HFFc6 (cell line): ENCODE results near the gene OAS2. TPM values are rescaled to one million over a fixed set of nuclear protein-coding genes. Genes with fewer than 3 reads are reported as not detected.

ENCODE experiments used
- DNase-seq: peaks from one replicate; pipeline ENCODE4 v3.0.0-alpha.2; 2018
- H3K27ac Mint-ChIP-seq: 2 replicates; pipeline ENCODE4 v1.8.0; 2020; ENCODE audit warnings: mild to moderate bottlenecking, mixed read lengths
- H3K27me3 Mint-ChIP-seq: 2 replicates; pipeline ENCODE4 v1.8.0; 2021; ENCODE audit warnings: mild to moderate bottlenecking, moderate library complexity, mixed read lengths; ENCODE audit not compliant: insufficient read depth
- H3K36me3 Mint-ChIP-seq: 2 replicates; pipeline ENCODE4 v1.8.0; 2021; ENCODE audit warnings: low read depth, mixed read lengths
- H3K4me1 Mint-ChIP-seq: 2 replicates; pipeline ENCODE4 v1.8.0; 2020; ENCODE audit warnings: low read depth, mixed read lengths
- H3K4me3 Mint-ChIP-seq: 2 replicates; pipeline ENCODE4 v1.8.0; 2020; ENCODE audit warnings: mild to moderate bottlenecking, moderate library complexity, mixed read lengths
- H3K9me3 Mint-ChIP-seq: 2 replicates; pipeline ENCODE4 v1.8.0; 2020; ENCODE audit warnings: mild to moderate bottlenecking, mixed read lengths
- CTCF ChIP-seq: fragments of 200-600 bp; sonication (generic); IDR thresholded peaks from 2 replicates; pipeline ENCODE4 v1.5.0; 2021; ENCODE audit warnings: antibody characterized with exemption, mild to moderate bottlenecking
- total RNA-seq, 6 experiments: library from RNA; stranded (reverse); fragmentation: NEBNext Ultra II Directional; extraction: Animal tissue kit (Norgen Biotek cat#: 25700); gene quantifications; 2 replicates in 1 of 6; 3 replicates in 5 of 6; pipeline ENCODE4 v1.2.3, GENCODE V29; 2021

The OAS2 gene
- total RNA-seq, 6 experiments from 2014 or later = 0.28 to 0.63 (median 0.47) TPM

- Mint-ChIP-seq H3K9me3 (no peaks in the 10 kb centered on the region), H3K4me3 (no peak overlapping the region), H3K27me3 (no peaks in the 10 kb centered on the region; the same call in none of the 2 replicates), H3K27ac (no peak overlapping the region), H3K36me3 (no peaks in the 10 kb centered on the region), H3K4me1 (peaks cover 5% of the 10 kb centered on the region)
- TF ChIP-seq CTCF = no peak
- no peak for DNase-seq
Measured at GRCh38 chr12:112933129-112933505, 45.2 kb upstream of the OAS2 start.

GRCh38 chr12:112936264-112936663 is 42.1 kb upstream of the OAS2 start:
- H3K4me1 Mint-ChIP-seq = peaks cover 24% of the 10 kb centered on the region
- no peak overlapping the region for H3K27ac Mint-ChIP-seq
- TF ChIP-seq CTCF = no peak
- H3K4me3 Mint-ChIP-seq = no peak overlapping the region
- H3K9me3 Mint-ChIP-seq = no peaks in the 10 kb centered on the region
- no peaks in the 10 kb centered on the region for H3K27me3 Mint-ChIP-seq
- no peak for DNase-seq
- no peaks in the 10 kb centered on the region for H3K36me3 Mint-ChIP-seq

GRCh38 chr12:112936927-112937326 is 41.4 kb upstream of the OAS2 start:
- H3K4me3 Mint-ChIP-seq = no peak overlapping the region
- H3K27me3 Mint-ChIP-seq = no peaks in the 10 kb centered on the region
- no peak for DNase-seq
- no peak for TF ChIP-seq CTCF
- H3K4me1 Mint-ChIP-seq = peaks cover 24% of the 10 kb centered on the region
- no peaks in the 10 kb centered on the region for H3K9me3 Mint-ChIP-seq
- H3K27ac Mint-ChIP-seq = no peak overlapping the region
- H3K36me3 Mint-ChIP-seq = no peaks in the 10 kb centered on the region

- no peaks in the 10 kb centered on the region for H3K27me3 Mint-ChIP-seq
- TF ChIP-seq CTCF = no peak
- peak within 1 kb of the TSS; percentile 81 for H3K27ac Mint-ChIP-seq
- no peaks in the 10 kb centered on the region for H3K36me3 Mint-ChIP-seq
- peak; percentile 48 for DNase-seq
- H3K9me3 Mint-ChIP-seq = no peaks in the 10 kb centered on the region
- H3K4me3 Mint-ChIP-seq = peak within 1 kb of the TSS; percentile 96
- peaks cover 24% of the 10 kb centered on the region for H3K4me1 Mint-ChIP-seq
Measured at GRCh38 chr12:112937741-112938719, 40.3 kb upstream of the OAS2 start, which contains the start of gene OAS3. Gene OAS3, plus strand, starts transcription at chr12:112938474. Its CDS starts 57 bp downstream, at chr12:112938531.

- Mint-ChIP-seq H3K4me3 (peak overlapping the region; percentile 96), H3K4me1 (peaks cover 24% of the 10 kb centered on the region), H3K27me3 (no peaks in the 10 kb centered on the region), H3K9me3 (no peaks in the 10 kb centered on the region), H3K27ac (peak overlapping the region; percentile 81), H3K36me3 (no peaks in the 10 kb centered on the region)
- no peak for TF ChIP-seq CTCF
- DNase-seq = no peak
Measured at GRCh38 chr12:112938751-112939150, 39.6 kb upstream of the OAS2 start.
